GM19238 (cell line): ENCODE results near the gene GLYR1.

Source experiments
- DNase-seq: peaks from one replicate; pipeline ENCODE4 v3.0.0; 2011; ENCODE audit warnings: low spot score; ENCODE audit not compliant: insufficient read length

GLYR1 gene

DNA sequence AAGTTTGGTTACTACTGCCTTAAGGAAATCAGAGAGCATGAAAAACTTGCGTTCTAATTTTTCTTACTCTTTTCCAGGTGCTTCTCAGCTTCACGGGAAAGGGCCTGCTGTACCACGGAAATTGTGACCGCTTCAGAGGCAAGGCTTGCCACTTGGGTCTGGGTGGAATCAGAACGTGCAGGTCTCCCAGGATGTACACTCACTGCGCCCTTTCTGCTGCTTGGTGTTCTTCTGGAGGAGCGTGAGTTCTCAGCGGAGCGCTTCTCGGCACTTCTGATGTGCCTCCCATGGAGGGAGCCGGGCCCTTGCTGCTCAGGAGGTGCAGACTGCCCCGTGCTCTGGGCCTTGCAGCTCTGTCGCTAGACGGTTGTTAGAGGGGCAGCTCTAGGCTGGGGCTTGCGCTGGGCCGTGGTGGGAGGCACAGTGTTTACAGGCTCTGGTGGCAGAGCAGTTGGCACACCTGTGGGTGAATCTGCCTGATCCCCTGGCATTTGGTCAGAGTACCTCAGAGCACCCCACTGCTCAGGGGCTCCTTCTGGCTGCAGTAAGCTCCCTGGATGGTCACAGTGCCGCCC, 33.0 kb upstream of the GLYR1 start:
- no peak for DNase-seq

DNA sequence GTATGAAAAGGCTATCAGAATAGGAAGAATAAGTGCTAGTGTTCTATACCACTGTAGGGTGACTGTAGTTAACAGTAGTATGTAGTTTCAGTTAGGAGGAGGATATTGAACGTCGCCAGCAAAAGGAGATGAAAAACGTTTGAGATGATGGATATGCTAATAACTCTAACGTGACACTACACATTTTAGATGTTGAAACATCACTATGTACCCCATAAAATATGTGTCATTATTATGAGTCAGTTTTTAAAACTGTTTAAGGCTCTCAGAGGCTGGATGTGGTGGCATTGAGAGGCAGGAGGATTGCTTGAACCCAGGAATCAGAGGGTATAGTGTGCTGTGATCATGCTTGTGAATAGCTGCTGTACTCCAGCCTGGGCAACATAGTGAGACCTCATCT, 32.0 kb upstream of the GLYR1 start:
- no peak for DNase-seq

DNA sequence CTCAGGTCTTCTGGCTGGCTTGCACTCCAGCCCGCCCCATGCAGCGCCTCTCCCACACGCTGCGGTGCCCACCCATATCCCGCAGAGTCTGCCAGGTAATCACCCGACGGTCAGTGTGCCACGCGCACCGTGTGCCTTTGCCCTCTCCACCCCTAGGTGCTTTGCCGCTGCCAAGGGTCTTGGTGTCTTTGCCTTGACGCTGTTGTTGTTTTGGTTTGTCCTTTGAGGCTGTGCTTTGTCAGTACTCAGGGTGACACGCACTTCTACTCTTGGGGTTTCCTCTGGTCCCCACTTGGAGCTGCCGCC, 30.2 kb upstream of the GLYR1 start:
- no peak for DNase-seq

DNA sequence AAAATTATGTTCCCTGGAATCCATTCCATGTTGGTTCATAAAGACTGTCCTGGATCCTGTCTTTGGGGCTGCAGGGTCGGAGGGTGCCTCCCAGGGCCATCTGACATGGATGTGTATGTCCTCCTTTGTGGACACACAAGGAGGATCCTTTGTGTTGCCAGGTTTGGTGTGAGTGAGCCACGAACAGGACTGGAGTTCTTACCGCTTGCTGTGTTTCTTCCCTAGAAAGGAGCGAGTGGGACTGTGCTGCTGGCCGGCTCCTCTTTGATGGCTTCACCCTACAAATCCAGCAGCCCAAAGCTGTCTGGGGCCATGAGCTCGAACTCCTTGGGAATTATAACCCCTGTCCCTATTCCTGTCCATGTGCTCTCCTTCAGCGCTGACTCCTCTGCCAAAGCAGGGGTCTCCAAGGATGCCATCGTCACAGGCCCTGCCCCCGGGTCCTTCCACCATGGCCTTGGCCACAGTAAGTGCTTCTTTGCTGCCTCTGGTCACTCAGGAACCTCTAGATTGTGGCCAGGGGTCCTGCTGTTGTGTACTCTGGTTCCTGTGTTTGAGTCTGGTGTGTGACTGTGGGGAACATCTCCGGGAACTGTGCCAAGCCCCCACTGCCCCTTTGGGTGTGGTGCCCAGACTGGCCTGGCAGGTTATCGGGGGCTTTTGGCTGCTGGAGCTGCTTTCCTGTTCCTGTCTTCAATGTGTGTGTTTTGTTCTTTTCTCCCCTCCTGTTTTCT, 29.7 kb upstream of the GLYR1 start:
- no peak for DNase-seq

- DNase-seq = no peak
These were observed 27.6 kb upstream of the GLYR1 start for GRCh38 chr16:4874666-4875065.

DNA sequence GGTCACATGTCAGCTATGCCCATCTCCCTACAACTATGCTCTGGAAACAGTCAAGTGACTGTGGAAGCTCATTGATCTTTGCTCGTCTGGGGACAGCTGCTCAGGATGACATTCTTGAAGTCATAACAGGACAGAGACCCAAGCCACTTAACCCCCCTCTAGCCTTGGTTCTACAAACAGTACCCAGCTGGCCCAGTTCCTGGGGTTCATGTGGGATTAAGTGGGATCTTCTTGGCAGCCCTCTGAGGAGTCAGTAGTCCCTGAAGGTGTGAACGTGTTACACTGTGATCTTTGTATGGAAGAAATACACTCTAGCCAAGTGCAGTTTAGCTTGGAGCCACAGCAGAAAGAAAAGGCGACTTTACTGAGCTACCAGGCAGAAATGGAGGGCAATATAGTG, 26.0 kb upstream of the GLYR1 start:
- no peak for DNase-seq

- no peak for DNase-seq
These were observed 24.0 kb upstream of the GLYR1 start for GRCh38 chr16:4871071-4871470.

- DNase-seq = no peak
These were observed 23.1 kb upstream of the GLYR1 start for GRCh38 chr16:4870138-4870671.

DNA sequence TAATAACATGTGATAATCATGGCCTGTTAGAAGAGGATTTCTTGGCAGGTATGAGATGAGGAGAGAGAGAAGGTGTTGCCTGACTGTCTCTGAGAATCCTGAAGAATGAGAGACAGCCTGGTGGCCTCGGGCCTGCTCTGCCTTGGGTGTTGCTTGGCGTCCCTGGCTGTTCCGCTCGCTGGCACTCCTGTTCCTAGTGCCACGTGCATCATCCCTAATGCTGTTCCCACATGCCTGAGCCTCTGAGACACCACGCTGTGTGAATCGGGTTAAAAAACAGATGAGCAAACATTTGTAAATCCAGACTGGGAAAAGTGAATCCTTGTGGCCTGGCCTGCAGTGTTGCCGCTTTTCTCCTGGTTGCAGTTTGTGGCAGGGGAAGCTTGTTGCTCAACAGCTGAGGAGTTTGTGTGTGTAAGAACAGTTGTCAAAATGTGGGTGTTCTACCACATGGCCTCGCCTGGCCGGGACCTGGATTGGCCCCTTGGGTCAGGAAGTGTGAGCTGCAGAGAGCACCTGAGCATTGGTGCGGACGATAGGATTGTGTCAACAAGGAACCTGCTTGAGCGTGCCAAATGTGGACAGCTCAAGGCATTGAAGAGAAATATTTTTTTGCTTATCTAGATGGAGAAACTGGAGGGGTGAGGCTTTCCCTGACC, 22.2 kb upstream of the GLYR1 start:
- DNase-seq = no peak

DNA sequence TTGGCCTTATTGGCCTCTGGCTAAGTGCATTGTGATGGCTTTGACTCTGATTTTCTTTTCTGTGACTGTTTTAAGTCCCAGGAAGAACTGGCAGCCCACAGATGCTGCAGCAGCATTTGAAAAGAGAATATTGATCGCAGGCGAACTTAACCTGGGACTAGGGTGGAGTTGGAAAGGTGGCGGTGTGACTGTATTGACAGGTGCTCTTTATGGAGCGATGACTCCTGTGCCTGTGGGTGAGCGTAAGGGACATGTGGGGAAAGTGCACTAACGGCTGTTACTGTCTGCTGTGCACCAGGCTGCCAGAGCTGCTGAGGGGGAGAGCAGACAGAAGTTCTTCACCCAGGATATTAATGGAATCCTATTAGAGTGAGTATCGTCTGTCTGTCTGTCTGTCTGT, 21.4 kb upstream of the GLYR1 start:
- no peak for DNase-seq

GRCh38 chr16:4868026-4868425, 20.9 kb upstream of the GLYR1 start:
- DNase-seq = no peak

GRCh38 chr16:4866586-4866985, 19.5 kb upstream of the GLYR1 start:
- DNase-seq = no peak

GRCh38 chr16:4865231-4865860, 18.3 kb upstream of the GLYR1 start:
- DNase-seq = no peak

- no peak for DNase-seq
These were observed 17.6 kb upstream of the GLYR1 start for GRCh38 chr16:4864728-4865127.

GRCh38 chr16:4862639-4863038, 15.6 kb upstream of the GLYR1 start:
- no peak for DNase-seq

GRCh38 chr16:4860727-4861342, 13.7 kb upstream of the GLYR1 start:
- no peak for DNase-seq

DNA sequence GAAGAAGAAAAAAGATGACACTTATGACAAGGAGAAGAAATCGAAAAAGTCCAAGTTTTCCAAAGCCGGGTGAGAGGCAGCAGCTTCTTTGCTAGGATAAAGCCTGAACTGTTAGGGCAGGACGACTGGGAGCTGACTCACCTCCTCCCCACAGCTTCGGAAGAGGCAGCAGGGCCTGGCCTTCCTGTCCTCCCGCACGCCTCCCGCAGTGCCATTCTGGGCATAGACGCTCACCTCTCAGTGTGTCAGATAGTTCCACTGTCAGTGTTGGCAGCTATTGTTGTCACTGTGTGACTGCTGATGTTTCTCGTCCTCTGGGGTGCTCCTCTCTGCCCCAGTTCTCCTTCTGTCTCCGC, 12.8 kb upstream of the GLYR1 start:
- no peak for DNase-seq

GRCh38 chr16:4859190-4859899, 12.3 kb upstream of the GLYR1 start:
- no peak for DNase-seq

DNA sequence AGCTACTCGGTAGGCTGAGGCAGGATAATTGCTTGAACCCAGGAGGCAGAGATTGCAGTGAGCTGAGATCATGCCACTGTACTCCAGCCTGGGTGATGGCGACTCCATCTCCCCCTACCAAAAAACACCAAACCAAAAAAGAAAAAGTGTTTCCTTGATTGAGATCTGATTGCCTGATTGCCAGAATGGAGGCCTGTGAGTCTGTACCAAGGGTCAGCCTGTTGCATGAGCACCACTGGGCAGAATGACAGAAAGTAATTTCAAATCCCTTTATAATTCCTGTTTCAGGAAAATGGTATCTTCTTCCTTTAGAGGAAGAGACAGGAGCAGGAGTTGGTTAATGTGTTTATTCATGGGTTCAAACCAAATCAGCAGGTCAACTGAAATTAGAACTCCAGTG, 8.7 kb upstream of the GLYR1 start:
- DNase-seq = no peak

DNA sequence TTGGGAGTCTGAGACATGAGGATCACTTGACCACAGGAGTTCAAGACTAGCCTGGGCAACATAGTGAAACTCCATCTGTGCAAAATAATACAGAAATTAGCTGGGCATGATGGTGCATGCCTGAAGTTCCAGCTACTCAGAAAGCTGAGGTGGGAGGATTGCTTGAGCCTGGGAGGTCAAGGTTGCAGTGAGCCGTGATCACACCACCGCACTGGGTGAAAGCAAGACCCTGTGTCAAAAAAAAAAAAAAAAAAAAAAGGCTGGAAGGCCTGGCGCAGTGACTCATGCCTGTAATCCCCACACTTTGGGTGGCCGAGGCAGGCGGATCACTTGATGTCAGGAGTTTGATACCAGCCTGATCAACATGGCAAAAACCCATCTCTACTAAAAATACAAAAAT, 8.3 kb upstream of the GLYR1 start:
- DNase-seq = no peak

DNA sequence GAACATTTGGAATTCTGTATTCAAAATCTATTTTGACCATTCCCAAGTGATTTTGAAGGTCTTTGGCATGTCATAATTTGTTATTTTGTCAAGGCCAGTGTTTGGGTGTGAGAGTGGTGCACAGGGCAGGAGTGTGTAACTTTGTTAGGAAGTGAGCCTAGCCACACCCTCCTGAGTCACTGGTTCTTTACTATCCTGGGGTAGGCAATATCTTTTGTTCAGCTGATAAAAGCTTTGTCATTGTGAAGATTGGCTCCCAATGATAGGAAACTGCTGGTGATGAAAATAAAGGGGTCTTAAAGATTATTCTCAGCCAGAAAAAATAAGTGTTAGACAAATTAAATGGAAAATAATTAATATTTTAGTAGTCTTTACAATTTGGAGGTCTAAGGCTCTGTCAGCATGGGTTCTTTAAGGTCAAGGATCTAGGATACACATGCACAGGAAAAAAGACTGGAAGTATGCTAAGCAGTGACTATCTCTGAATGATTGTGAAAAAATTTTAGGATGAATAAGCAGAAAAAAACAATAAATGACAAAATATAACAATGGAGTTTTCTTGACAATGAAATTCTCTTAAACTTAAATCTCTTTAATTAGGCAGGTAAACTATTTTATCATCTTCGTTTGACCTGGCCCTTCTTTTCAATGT, 5.3 kb upstream of the GLYR1 start:
- no peak for DNase-seq
